Activated CD8-positive, alpha-beta memory T cell treated with anti-CD3 and anti-CD28 coated beads, Interleukin-2, amount 10 ng/mL, durations not matched to agents 7 days and 5 days (primary cell): ENCODE data around the gene RGN. TPM values are rescaled to one million over a fixed set of nuclear protein-coding genes. Genes with fewer than 3 reads are reported as not detected.
"Not testable (repeated sequence)": the region's sequence is repeated elsewhere in the genome, so short reads cannot be mapped to it uniquely, and the experiment has no call there.

Experiments used
- ATAC-seq: fragments of 150-1000 bp; cut with Tn5 transposase; one replicate; pipeline ENCODE4 v1.10.0; 2021; ENCODE audit warnings: moderate library complexity
- CTCF ChIA-PET: fragments of 350-600 bp; sonication (Branson Sonifier 250); formaldehyde crosslinking; loops from one replicate; lab custom pipeline; 2021; ENCODE audit warnings: antibody characterized with exemption; lab: Charles Lee
- DNase-seq: peaks from one replicate; pipeline ENCODE4 v3.0.0-alpha.2; 2020
- H3K27ac Mint-ChIP-seq: one replicate; pipeline ENCODE4 v1.8.0; 2021; ENCODE audit warnings: mild to moderate bottlenecking, mixed read lengths
- H3K27me3 Mint-ChIP-seq: one replicate; pipeline ENCODE4 v1.8.0; 2021; ENCODE audit warnings: mixed read lengths
- H3K36me3 Mint-ChIP-seq: one replicate; pipeline ENCODE4 v1.8.0; 2021; ENCODE audit warnings: mild to moderate bottlenecking, mixed read lengths
- H3K4me1 Mint-ChIP-seq: one replicate; pipeline ENCODE4 v1.8.0; 2021; ENCODE audit warnings: mixed read lengths
- H3K4me3 Mint-ChIP-seq: one replicate; pipeline ENCODE4 v1.8.0; 2021; ENCODE audit warnings: mild to moderate bottlenecking, moderate library complexity, mixed read lengths
- H3K9me3 Mint-ChIP-seq: one replicate; pipeline ENCODE4 v1.8.0; 2022; ENCODE audit warnings: low read depth, mixed read lengths
- total RNA-seq, 2 experiments: library from RNA; stranded (reverse); gene quantifications; one replicate each; pipeline ENCODE4 v1.2.3, GENCODE V29; 2021

RGN gene
- total RNA-seq, 2 experiments from 2014 or later: not detected

GRCh38 chrX:47093248-47093647, 15.0 kb downstream of the RGN start:
- no peak overlapping the region for H3K4me3 Mint-ChIP-seq
- H3K4me1 Mint-ChIP-seq: peaks cover 13% of the 10 kb centered on the region
- H3K36me3 Mint-ChIP-seq: no peaks in the 10 kb centered on the region
- CTCF ChIA-PET: interaction anchor here (0.6 to 2.1 kb wide), 9 partner anchors 15 to 332 kb away, joined by 3 to 8 read pairs (median 3); no protein-coding TSS in a partner anchor
- ATAC-seq: no peak
- no peaks in the 10 kb centered on the region for H3K27me3 Mint-ChIP-seq
- no peaks in the 10 kb centered on the region for H3K9me3 Mint-ChIP-seq
- DNase-seq: no peak
- no peak overlapping the region for H3K27ac Mint-ChIP-seq

GRCh38 chrX:47093860-47094259, 15.6 kb downstream of the RGN start:
- H3K27ac Mint-ChIP-seq: no peak overlapping the region
- no peaks in the 10 kb centered on the region for H3K9me3 Mint-ChIP-seq
- ATAC-seq: no peak
- CTCF ChIA-PET: interaction anchor here (0.7 to 2.1 kb wide), 9 partner anchors 14 to 332 kb away, joined by 3 to 8 read pairs (median 3); no protein-coding TSS in a partner anchor
- H3K36me3 Mint-ChIP-seq: no peaks in the 10 kb centered on the region
- peaks cover 13% of the 10 kb centered on the region for H3K4me1 Mint-ChIP-seq
- no peak for DNase-seq
- H3K4me3 Mint-ChIP-seq: no peak overlapping the region
- no peaks in the 10 kb centered on the region for H3K27me3 Mint-ChIP-seq

- H3K4me1 Mint-ChIP-seq: no peaks in the 10 kb centered on the region
Observed at GRCh38 chrX:47097018-47097417, 18.8 kb downstream of the RGN start.

GRCh38 chrX:47098338-47099094, 20.3 kb downstream of the RGN start:
- CTCF ChIA-PET: no interaction called here
- Mint-ChIP-seq H3K27ac (no peak overlapping the region), H3K9me3 (no peaks in the 10 kb centered on the region), H3K4me3 (no peak overlapping the region), H3K36me3 (no peaks in the 10 kb centered on the region), H3K27me3 (no peaks in the 10 kb centered on the region), H3K4me1 (no peaks in the 10 kb centered on the region)
- no peak for ATAC-seq
- no peak for DNase-seq

More at GRCh38 chrX:47097018-47097417, 18.8 kb downstream of the RGN start:
- Mint-ChIP-seq H3K27ac (no peak overlapping the region), H3K27me3 (no peaks in the 10 kb centered on the region), H3K9me3 (no peaks in the 10 kb centered on the region), H3K4me3 (no peak overlapping the region), H3K36me3 (no peaks in the 10 kb centered on the region)
- ATAC-seq (no peak), DNase-seq (no peak)
- CTCF ChIA-PET: interaction anchor here (0.6 kb wide), 1 partner anchor 276 kb away, joined by 3 read pairs; no protein-coding TSS in a partner anchor

- no peak for DNase-seq
- Mint-ChIP-seq H3K4me3 (no peak overlapping the region), H3K36me3 (no peaks in the 10 kb centered on the region), H3K27me3 (no peaks in the 10 kb centered on the region), H3K9me3 (no peaks in the 10 kb centered on the region), H3K4me1 (no peaks in the 10 kb centered on the region), H3K27ac (no peak overlapping the region)
- no peak for ATAC-seq
- CTCF ChIA-PET: no interaction called here
Observed at GRCh38 chrX:47101206-47101605, 23.0 kb downstream of the RGN start.

GRCh38 chrX:47110936-47111615, 32.8 kb downstream of the RGN start:
- H3K27me3 Mint-ChIP-seq, H3K9me3 Mint-ChIP-seq, H3K36me3 Mint-ChIP-seq, H3K4me3 Mint-ChIP-seq, H3K4me1 Mint-ChIP-seq, CTCF ChIA-PET, H3K27ac Mint-ChIP-seq, DNase-seq, ATAC-seq: not testable (repeated sequence)

GRCh38 chrX:47112316-47112954, 34.2 kb downstream of the RGN start:
- Mint-ChIP-seq H3K36me3 (no peaks in the 10 kb centered on the region), H3K4me3 (no peak overlapping the region), H3K27ac (no peak overlapping the region), H3K27me3 (no peaks in the 10 kb centered on the region), H3K4me1 (no peaks in the 10 kb centered on the region), H3K9me3 (no peaks in the 10 kb centered on the region)
- no peak for ATAC-seq
- DNase-seq: no peak
- CTCF ChIA-PET: no interaction called here

GRCh38 chrX:47116551-47117110, 38.4 kb downstream of the RGN start:
- H3K9me3 Mint-ChIP-seq, H3K27me3 Mint-ChIP-seq, ATAC-seq, H3K36me3 Mint-ChIP-seq, CTCF ChIA-PET, H3K27ac Mint-ChIP-seq, DNase-seq, H3K4me3 Mint-ChIP-seq, H3K4me1 Mint-ChIP-seq: not testable (repeated sequence)

- CTCF ChIA-PET, H3K36me3 Mint-ChIP-seq, H3K4me1 Mint-ChIP-seq, H3K27ac Mint-ChIP-seq, H3K9me3 Mint-ChIP-seq, DNase-seq, H3K27me3 Mint-ChIP-seq, H3K4me3 Mint-ChIP-seq, ATAC-seq: not testable (repeated sequence)
Observed at GRCh38 chrX:47124466-47124865, 46.2 kb downstream of the RGN start.

- no peaks in the 10 kb centered on the region for H3K27me3 Mint-ChIP-seq
- H3K4me3 Mint-ChIP-seq: peak overlapping the region; percentile 96
- peak; percentile 100 for ATAC-seq
- CTCF ChIA-PET: interaction anchor here (1.5 kb wide), 1 partner anchor 14 kb away, joined by 3 read pairs; no protein-coding TSS in a partner anchor
- no peaks in the 10 kb centered on the region for H3K36me3 Mint-ChIP-seq
- H3K4me1 Mint-ChIP-seq: peaks cover 6% of the 10 kb centered on the region
- peak; percentile 93 for DNase-seq
- no peaks in the 10 kb centered on the region for H3K9me3 Mint-ChIP-seq
- peak overlapping the region; percentile 97 for H3K27ac Mint-ChIP-seq
Observed at GRCh38 chrX:47129157-47129898, 51.1 kb downstream of the RGN start.

GRCh38 chrX:47129899-47130358, 51.7 kb downstream of the RGN start:
- Mint-ChIP-seq H3K9me3 (no peaks in the 10 kb centered on the region), H3K36me3 (no peaks in the 10 kb centered on the region), H3K4me1 (peaks cover 6% of the 10 kb centered on the region), H3K27ac (no peak overlapping the region), H3K4me3 (peak overlapping the region; percentile 96), H3K27me3 (no peaks in the 10 kb centered on the region)
- no peak for ATAC-seq
- DNase-seq: no peak
- CTCF ChIA-PET: interaction anchor here (0.6 to 2.9 kb wide), 4 partner anchors 13 to 397 kb away, joined by 3 to 10 read pairs (median 3); partner anchors contain the start of genes NDUFB11 and RBM10

- Mint-ChIP-seq H3K27ac (no peak overlapping the region), H3K9me3 (no peaks in the 10 kb centered on the region), H3K36me3 (no peaks in the 10 kb centered on the region), H3K4me1 (peaks cover 4% of the 10 kb centered on the region), H3K4me3 (no peak overlapping the region), H3K27me3 (no peaks in the 10 kb centered on the region)
- no peak for ATAC-seq
- CTCF ChIA-PET: interaction anchor here (2.9 kb wide), 1 partner anchor 11 kb away, joined by 10 read pairs; the partner anchor contains the start of genes NDUFB11 and RBM10
- no peak for DNase-seq
Observed at GRCh38 chrX:47133493-47133892, 55.2 kb downstream of the RGN start.
